Kidney epithelial cell (primary cell): ENCODE data around the gene ALKBH7. TPM values are rescaled to one million over a fixed set of nuclear protein-coding genes. Genes with fewer than 3 reads are reported as not detected.

Experiments
- DNase-seq: peaks from one replicate; pipeline ENCODE4 v3.0.0-alpha.2; 2010; ENCODE audit warnings: low read depth
- H3K27me3 ChIP-seq: 2 replicates; pipeline ENCODE4 v1.6.0; 2011; ENCODE audit warnings: low read length; ENCODE audit not compliant: control insufficient read depth, insufficient read depth
- H3K36me3 ChIP-seq: 2 replicates; pipeline ENCODE4 v1.5.1; 2011; ENCODE audit warnings: low read length; ENCODE audit not compliant: control insufficient read depth, insufficient read depth
- H3K4me3 ChIP-seq: 2 replicates; pipeline ENCODE4 v1.5.1; 2011; ENCODE audit warnings: low read depth, mild to moderate bottlenecking, control low read depth, low read length
- CTCF ChIP-seq: IDR thresholded peaks from 2 replicates; pipeline ENCODE4 v1.5.1; 2011; ENCODE audit warnings: mild to moderate bottlenecking, moderate library complexity, low read length, control low read depth, inconsistent platforms; ENCODE audit not compliant: insufficient read depth, poor library complexity, severe bottlenecking
- total RNA-seq: library from RNA; depleted of rRNA; stranded (reverse); fragments of >200 nt; gene quantifications from 2 replicates; pipeline ENCODE4 v1.2.3, GENCODE V29; 2015

ALKBH7 gene
- total RNA-seq, 1 donor from 2014 or later, result 55.1 TPM

- TF ChIP-seq CTCF, result no peak
- peak; percentile 12 for DNase-seq
- no peak overlapping the region for H3K4me3 ChIP-seq
- H3K27me3 ChIP-seq, result no peaks in the 10 kb centered on the region
- H3K36me3 ChIP-seq, result no peaks in the 10 kb centered on the region
Observed at GRCh38 chr19:6402837-6403608, 30.4 kb downstream of the ALKBH7 start.

GRCh38 chr19:6406401-6406800 is 33.8 kb downstream of the ALKBH7 start:
- DNase-seq, result no peak
- no peak overlapping the region for H3K4me3 ChIP-seq

GRCh38 chr19:6409346-6409745 is 36.8 kb downstream of the ALKBH7 start:
- H3K36me3 ChIP-seq, result peaks cover 3% of the 10 kb centered on the region
- no peak for DNase-seq
- no peaks in the 10 kb centered on the region for H3K27me3 ChIP-seq
- no peak overlapping the region for H3K4me3 ChIP-seq
- TF ChIP-seq CTCF, result no peak

More at GRCh38 chr19:6406401-6406800, 33.8 kb downstream of the ALKBH7 start:
- Histone ChIP-seq H3K36me3 (no peaks in the 10 kb centered on the region), H3K27me3 (no peaks in the 10 kb centered on the region)
- no peak for TF ChIP-seq CTCF

- DNase-seq, result no peak
- TF ChIP-seq CTCF, result no peak
- H3K36me3 ChIP-seq, result peaks cover 4% of the 10 kb centered on the region
- no peaks in the 10 kb centered on the region for H3K27me3 ChIP-seq
- H3K4me3 ChIP-seq, result no peak overlapping the region
Observed at GRCh38 chr19:6412061-6412446, 39.5 kb downstream of the ALKBH7 start.

- peaks cover 4% of the 10 kb centered on the region for H3K36me3 ChIP-seq
- no peak for DNase-seq
- H3K4me3 ChIP-seq, result no peak overlapping the region
- H3K27me3 ChIP-seq, result no peaks in the 10 kb centered on the region
- TF ChIP-seq CTCF, result peak; percentile 60
Observed at GRCh38 chr19:6412447-6413091, 40.0 kb downstream of the ALKBH7 start.
